Fibroblast of skin of right biceps (primary cell): ENCODE measurements around the gene ZNF525.
A peak's percentile ranks its signal among the peaks of the same experiment; 100 is the strongest.
"Not testable (repeated sequence)": the region's sequence is repeated elsewhere in the genome, so short reads cannot be mapped to it uniquely, and the experiment has no call there.

ENCODE experiments used
- DNase-seq: peaks from one replicate; pipeline ENCODE4 v3.0.0-alpha.2; 2013

Gene ZNF525

GRCh38 chr19:53395840-53396524 is 30.5 kb downstream of the ZNF525 start:
- not testable (repeated sequence) for DNase-seq

- no peak for DNase-seq
These were observed 31.0 kb downstream of the ZNF525 start for GRCh38 chr19:53396525-53396868.

- not testable (repeated sequence) for DNase-seq
These were observed 32.4 kb downstream of the ZNF525 start for GRCh38 chr19:53397918-53398317.

- DNase-seq: no peak
These were observed 44.1 kb downstream of the ZNF525 start for GRCh38 chr19:53409505-53410204.

GRCh38 chr19:53420520-53421315 is 55.2 kb downstream of the ZNF525 start:
- not testable (repeated sequence) for DNase-seq

GRCh38 chr19:53422551-53422950 is 57.0 kb downstream of the ZNF525 start:
- no peak for DNase-seq

- DNase-seq: not testable (repeated sequence)
These were observed 57.6 kb downstream of the ZNF525 start for GRCh38 chr19:53423074-53423473.

- not testable (repeated sequence) for DNase-seq
These were observed 58.2 kb downstream of the ZNF525 start for GRCh38 chr19:53423680-53424079.

GRCh38 chr19:53424968-53425597 is 59.6 kb downstream of the ZNF525 start:
- peak; percentile 24 for DNase-seq

GRCh38 chr19:53431399-53432087 is 66.0 kb downstream of the ZNF525 start, which contains the start of gene ZNF761:
Gene ZNF761 (plus strand): TSS chr19:53431984. CDS start chr19:53447269, 15,285 bp downstream.
- peak; percentile 88 for DNase-seq

GRCh38 chr19:53432088-53432661 is 66.7 kb downstream of the ZNF525 start:
- peak; percentile 9 for DNase-seq
